ENCODE results near the gene SMG9. TPM values are rescaled to one million over a fixed set of nuclear protein-coding genes. Genes with fewer than 3 reads are reported as not detected.

Gene SMG9
- total RNA-seq, 2 experiments from 2014 or later = 60.0 to 65.1 TPM

DNA sequence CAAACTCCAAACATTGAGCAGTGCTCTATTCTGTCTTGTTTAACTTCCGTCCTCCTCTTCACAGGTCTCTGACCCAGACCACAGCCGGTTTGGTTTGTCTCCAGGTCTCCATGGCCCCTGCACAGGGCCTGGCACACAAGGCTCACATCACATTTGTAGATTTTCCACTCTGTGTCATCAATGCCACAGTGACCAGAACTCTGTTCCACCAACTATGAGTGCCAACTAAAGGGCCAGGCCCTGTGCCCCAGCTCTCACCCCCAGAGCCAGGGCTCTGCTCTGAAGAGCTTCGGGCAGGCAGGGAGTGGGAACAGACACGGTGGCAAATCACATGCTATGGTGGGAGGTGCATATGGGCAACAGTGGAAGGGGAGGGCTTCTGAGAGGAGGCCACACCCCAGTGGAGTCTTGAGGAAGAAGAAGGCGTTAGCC, 16.0 kb downstream of the SMG9 start:
- DNase-seq = no peak

DNA sequence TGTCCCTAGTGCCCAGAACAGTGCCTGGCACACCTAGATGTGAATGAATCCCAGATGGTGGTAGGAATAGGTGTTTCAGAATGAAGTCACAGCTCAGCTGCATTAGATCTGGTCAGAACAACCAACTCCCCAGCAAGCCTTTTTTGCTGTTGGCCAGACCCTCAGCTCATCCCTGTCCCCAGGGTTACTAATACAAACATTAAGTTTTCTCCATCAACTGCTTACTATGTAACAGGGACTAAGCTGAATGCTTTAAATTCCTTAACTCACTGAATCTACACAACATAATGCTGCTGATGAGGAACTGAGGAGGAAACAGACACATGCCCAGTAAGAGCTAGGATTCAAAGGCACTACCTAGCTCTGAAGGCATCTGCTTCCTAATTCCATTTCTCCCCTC, 18.8 kb downstream of the SMG9 start:
- peaks cover 9% of the 10 kb centered on the region for H3K4me1 Mint-ChIP-seq (ENCODE audit: low read depth)
- H3K36me3 Mint-ChIP-seq (ENCODE audit: low read depth) = peaks cover 67% of the 10 kb centered on the region
- no peak overlapping the region for H3K4me3 Mint-ChIP-seq

More for the DNA sequence above, 16.0 kb downstream of the SMG9 start:
- Mint-ChIP-seq H3K4me3 (no peak overlapping the region), H3K4me1 (ENCODE audit: low read depth) (peaks cover 9% of the 10 kb centered on the region), H3K9me3 (ENCODE audit: insufficient read depth) (no peaks in the 10 kb centered on the region), H3K27ac (no peak overlapping the region), H3K36me3 (ENCODE audit: low read depth) (peaks cover 64% of the 10 kb centered on the region), H3K27me3 (ENCODE audit: low read depth) (no peaks in the 10 kb centered on the region)
- no peak for ATAC-seq
- ChIA-PET CTCF (interaction anchor here (0.6 to 1.4 kb wide), 3 partner anchors 70 to 453 kb away, joined by 4 to 6 read pairs (median 5); no protein-coding TSS in a partner anchor), POLR2A (interaction anchor here (0.9 kb wide), 1 partner anchor 22 kb away, joined by 3 read pairs; no protein-coding TSS in a partner anchor)

DNA sequence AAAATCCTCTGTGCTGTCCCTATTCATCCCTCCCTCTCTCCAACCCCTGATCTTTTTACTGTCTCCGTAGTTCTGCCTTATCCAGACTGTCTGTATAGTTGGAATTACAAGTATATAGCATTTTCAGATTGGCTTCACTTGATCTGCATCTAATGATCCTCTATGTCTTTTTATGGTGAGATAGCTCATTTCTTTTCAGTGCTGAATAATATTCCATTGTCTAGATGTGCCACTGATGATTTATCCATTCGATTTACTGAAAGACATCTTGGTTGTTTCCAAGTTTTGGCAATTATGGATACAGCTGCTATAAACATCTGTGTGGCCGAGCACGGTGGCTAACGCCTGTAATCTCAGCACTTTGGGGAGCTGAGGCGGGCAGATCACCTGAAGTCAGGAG, 19.7 kb downstream of the SMG9 start:
- H3K27me3 Mint-ChIP-seq (ENCODE audit: low read depth) = no peaks in the 10 kb centered on the region
- H3K36me3 Mint-ChIP-seq (ENCODE audit: low read depth) = peaks cover 71% of the 10 kb centered on the region
- no peak overlapping the region for H3K4me3 Mint-ChIP-seq
- CTCF ChIA-PET = no interaction called here
- H3K9me3 Mint-ChIP-seq (ENCODE audit: insufficient read depth) = no peaks in the 10 kb centered on the region
- peaks cover 4% of the 10 kb centered on the region for H3K4me1 Mint-ChIP-seq (ENCODE audit: low read depth)
- no peak for DNase-seq
- POLR2A ChIA-PET = interaction anchor here (1.1 kb wide), 1 partner anchor 32 kb away, joined by 3 read pairs; no protein-coding TSS in a partner anchor
- ATAC-seq = no peak
- no peak overlapping the region for H3K27ac Mint-ChIP-seq

More for the DNA sequence above, 18.8 kb downstream of the SMG9 start:
- ChIA-PET CTCF (interaction anchor here (0.9 to 1.4 kb wide), 3 partner anchors 9 to 49 kb away, joined by 3 to 7 read pairs (median 3); no protein-coding TSS in a partner anchor), POLR2A (interaction anchor here (0.9 kb wide), 1 partner anchor 42 kb away, joined by 4 read pairs; no protein-coding TSS in a partner anchor)
- ATAC-seq (no peak), DNase-seq (no peak)
- Mint-ChIP-seq H3K27me3 (ENCODE audit: low read depth) (no peaks in the 10 kb centered on the region), H3K27ac (no peak overlapping the region), H3K9me3 (ENCODE audit: insufficient read depth) (no peaks in the 10 kb centered on the region)

DNA sequence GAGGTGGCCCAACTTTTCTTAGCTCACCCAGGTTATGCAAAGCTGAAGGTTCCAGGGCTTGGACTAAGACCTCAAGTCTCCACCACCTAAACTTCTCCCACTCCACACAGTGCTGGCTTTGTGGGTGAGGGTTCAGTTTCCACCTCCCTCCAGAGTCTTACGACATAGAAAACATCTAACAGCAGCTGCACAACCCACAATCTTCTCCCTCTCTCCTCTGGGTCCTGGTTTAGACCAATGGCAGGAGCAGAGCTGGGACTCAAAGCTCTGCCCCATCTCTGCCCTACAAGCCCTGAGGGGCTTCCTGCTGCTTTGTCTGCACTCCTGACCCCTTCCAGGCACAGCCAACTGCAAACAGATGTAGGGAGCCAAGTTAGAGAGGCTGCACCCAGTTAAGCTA, 22.9 kb downstream of the SMG9 start:
- CTCF ChIA-PET = no interaction called here
- H3K36me3 Mint-ChIP-seq (ENCODE audit: low read depth) = peaks cover 64% of the 10 kb centered on the region

DNA sequence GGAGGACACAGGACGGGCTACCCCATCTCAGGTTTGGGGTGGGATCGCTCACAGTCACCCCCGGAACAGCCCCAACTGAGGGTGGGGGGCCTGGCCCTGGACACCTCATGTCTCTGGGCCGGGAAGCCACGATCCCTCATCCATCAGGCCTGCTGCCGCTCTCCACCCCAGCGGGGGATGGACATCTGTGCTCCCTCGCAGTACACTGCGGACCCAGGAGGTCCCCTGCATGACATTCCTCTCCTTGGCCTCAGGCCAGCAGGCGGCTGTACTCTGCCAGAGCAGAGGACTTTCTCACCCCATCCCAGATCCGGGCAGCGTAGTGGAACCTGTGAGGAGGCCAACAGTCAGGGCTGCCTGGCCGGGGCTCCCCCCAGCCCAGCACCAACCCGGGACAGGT, 23.4 kb downstream of the SMG9 start:
- ChIA-PET POLR2A (no interaction called here), CTCF (no interaction called here)
- Mint-ChIP-seq H3K27me3 (ENCODE audit: low read depth) (no peaks in the 10 kb centered on the region), H3K4me3 (no peak overlapping the region), H3K27ac (no peak overlapping the region), H3K4me1 (ENCODE audit: low read depth) (no peaks in the 10 kb centered on the region), H3K36me3 (ENCODE audit: low read depth) (peaks cover 60% of the 10 kb centered on the region), H3K9me3 (ENCODE audit: insufficient read depth) (no peaks in the 10 kb centered on the region)
- no peak for DNase-seq
- no peak for ATAC-seq

More for the DNA sequence above, 22.9 kb downstream of the SMG9 start:
- peak overlapping the region; percentile 48 for H3K27ac Mint-ChIP-seq
- no peak overlapping the region for H3K4me3 Mint-ChIP-seq
- ATAC-seq (no peak), DNase-seq (no peak)
- no peaks in the 10 kb centered on the region for H3K27me3 Mint-ChIP-seq (ENCODE audit: low read depth)
- no peaks in the 10 kb centered on the region for H3K9me3 Mint-ChIP-seq (ENCODE audit: insufficient read depth)
- POLR2A ChIA-PET = no interaction called here
- H3K4me1 Mint-ChIP-seq (ENCODE audit: low read depth) = no peaks in the 10 kb centered on the region

DNA sequence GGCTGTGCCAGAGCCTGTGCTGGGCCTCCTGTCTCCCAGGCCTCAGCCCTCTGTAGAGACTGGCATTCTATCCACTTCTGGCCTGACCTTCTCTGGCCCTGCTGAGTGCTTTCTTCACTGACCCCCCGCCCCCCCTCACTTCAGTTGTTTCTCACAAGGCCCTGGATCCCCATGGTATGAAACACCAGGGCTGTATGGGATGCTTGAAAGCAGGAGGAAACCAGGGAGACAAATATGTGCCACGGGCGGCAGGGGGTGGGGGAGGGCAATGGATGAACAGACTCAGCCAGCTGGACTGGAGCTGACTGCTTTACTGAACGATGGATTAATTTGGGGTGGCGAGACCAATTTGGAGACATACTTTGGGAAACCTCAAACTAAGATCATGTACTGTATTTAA, 24.8 kb downstream of the SMG9 start:
- ChIA-PET POLR2A (no interaction called here), CTCF (interaction anchor here (0.7 kb wide), 1 partner anchor 61 kb away, joined by 3 read pairs; no protein-coding TSS in a partner anchor)
- DNase-seq (no peak), ATAC-seq (no peak)
- Mint-ChIP-seq H3K4me1 (ENCODE audit: low read depth) (peaks cover 8% of the 10 kb centered on the region), H3K9me3 (ENCODE audit: insufficient read depth) (no peaks in the 10 kb centered on the region), H3K4me3 (no peak overlapping the region), H3K27me3 (ENCODE audit: low read depth) (no peaks in the 10 kb centered on the region), H3K27ac (no peak overlapping the region), H3K36me3 (ENCODE audit: low read depth) (peaks cover 51% of the 10 kb centered on the region)

DNA sequence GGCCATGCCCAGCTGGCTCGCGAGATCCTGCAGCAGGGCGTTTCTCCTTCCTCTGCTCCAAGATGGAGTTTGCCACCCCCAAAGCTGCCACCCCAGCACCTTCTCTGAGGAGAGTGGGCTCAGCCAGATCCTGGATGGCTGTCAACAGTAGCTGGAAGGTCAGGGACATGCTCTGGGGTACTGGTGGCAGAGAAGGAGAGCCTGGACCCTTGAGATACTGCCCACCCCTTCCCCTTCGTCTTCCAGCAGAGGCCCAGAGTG, 27.2 kb downstream of the SMG9 start:
- Mint-ChIP-seq H3K4me3 (no peak overlapping the region), H3K27ac (no peak overlapping the region), H3K27me3 (ENCODE audit: low read depth) (no peaks in the 10 kb centered on the region), H3K9me3 (ENCODE audit: insufficient read depth) (no peaks in the 10 kb centered on the region), H3K4me1 (ENCODE audit: low read depth) (peaks cover 9% of the 10 kb centered on the region), H3K36me3 (ENCODE audit: low read depth) (peaks cover 37% of the 10 kb centered on the region)
- ATAC-seq (no peak), DNase-seq (no peak)
- ChIA-PET POLR2A (interaction anchor here (0.6 kb wide), 1 partner anchor 440 kb away, joined by 3 read pairs; no protein-coding TSS in a partner anchor), CTCF (no interaction called here)

DNA sequence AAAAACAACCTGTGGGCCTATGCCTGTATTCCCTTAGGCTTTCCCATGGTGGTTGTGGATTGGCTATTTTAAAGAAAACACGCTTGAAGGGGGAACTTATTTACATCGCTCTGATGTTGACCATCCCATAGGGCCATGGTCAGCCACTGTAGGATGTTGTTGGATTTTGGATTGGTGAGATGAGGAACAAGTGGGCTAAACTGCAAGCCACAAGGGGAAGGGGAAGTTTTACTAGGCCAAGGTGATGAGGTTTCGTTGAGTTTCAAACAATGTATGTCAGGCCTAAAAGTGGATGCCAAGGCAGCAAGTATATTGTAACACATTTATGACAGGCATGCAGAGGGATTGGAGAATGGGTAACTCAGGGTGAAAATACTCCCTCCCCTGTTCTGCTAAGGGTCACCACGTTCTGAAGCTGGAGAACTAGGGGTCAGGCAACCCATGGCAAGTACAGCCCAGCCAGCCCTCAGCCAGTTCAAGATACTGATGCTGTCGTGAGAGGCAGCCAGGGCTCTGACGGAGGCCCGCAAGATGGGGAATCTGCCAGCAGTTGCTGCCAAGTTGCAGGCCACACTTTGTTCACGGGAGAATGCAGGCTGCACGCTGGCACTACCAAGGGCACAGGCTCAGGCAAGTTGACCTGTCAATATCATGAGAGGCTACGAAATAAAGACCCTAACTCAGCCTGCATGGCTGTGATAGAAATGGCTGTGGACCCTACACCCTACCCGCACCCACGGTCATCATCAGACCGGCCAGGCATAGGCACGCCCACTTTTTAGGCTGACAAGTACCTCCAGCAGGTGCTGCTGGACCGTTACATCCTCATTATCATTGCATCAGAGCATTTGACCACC, 27.8 kb downstream of the SMG9 start:
- H3K4me1 Mint-ChIP-seq (ENCODE audit: low read depth) = peaks cover 9% of the 10 kb centered on the region
- H3K27me3 Mint-ChIP-seq (ENCODE audit: low read depth) = no peaks in the 10 kb centered on the region
- H3K36me3 Mint-ChIP-seq (ENCODE audit: low read depth) = peaks cover 31% of the 10 kb centered on the region
- no peak overlapping the region for H3K4me3 Mint-ChIP-seq
- H3K27ac Mint-ChIP-seq = no peak overlapping the region
- no peak for ATAC-seq
- ChIA-PET POLR2A (interaction anchor here (0.6 kb wide), 1 partner anchor 439 kb away, joined by 3 read pairs; no protein-coding TSS in a partner anchor), CTCF (no interaction called here)
- DNase-seq = no peak
- no peaks in the 10 kb centered on the region for H3K9me3 Mint-ChIP-seq (ENCODE audit: insufficient read depth)

DNA sequence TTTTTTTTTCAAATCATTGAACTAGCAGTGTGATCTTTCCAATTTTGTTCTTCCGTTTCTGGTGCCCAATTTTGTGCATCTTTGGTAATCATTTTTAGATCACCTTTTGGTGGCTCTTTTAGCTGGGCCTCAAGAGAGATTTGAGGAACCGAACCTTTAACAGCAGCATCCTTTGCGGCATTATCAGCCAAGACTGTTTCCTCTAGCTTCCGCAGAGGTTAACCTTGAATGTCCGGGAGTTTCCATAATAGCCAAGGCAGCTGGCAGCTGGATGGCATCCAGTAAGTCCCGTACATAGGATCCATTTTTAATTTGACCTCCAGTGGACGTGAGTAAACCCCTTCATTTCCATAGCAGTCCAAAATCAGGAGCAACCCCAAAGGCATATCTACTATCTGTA, 29.3 kb downstream of the SMG9 start:
- Mint-ChIP-seq H3K36me3 (ENCODE audit: low read depth) (peaks cover 19% of the 10 kb centered on the region), H3K27ac (no peak overlapping the region), H3K27me3 (ENCODE audit: low read depth) (no peaks in the 10 kb centered on the region), H3K4me3 (no peak overlapping the region), H3K4me1 (ENCODE audit: low read depth) (peaks cover 9% of the 10 kb centered on the region), H3K9me3 (ENCODE audit: insufficient read depth) (no peaks in the 10 kb centered on the region)
- CTCF ChIA-PET = interaction anchor here (1.4 kb wide), 1 partner anchor 60 kb away, joined by 4 read pairs; no protein-coding TSS in a partner anchor
- no peak for ATAC-seq
- POLR2A ChIA-PET = no interaction called here
- no peak for DNase-seq

DNA sequence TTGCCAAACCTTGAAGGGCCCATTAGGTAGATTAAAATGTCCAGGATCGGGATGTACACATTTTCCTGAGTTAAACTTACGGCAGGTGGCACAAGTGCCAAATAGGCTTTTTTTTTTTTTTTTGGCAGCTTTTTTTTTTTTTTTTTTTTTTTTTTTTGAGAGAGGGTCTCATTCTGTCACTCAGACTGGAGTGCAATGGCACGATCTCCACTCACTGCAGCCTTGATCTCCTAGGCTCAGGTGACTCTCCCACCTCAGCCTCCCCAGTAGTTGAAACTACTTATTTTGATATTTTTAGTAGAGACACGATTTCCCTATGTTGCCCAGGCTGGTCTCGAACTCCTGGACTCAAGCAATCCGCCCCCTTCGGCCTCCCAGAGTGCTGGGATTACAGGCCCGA, 29.9 kb downstream of the SMG9 start:
- no peak for DNase-seq
- Mint-ChIP-seq H3K4me3 (no peak overlapping the region), H3K9me3 (ENCODE audit: insufficient read depth) (no peaks in the 10 kb centered on the region), H3K4me1 (ENCODE audit: low read depth) (peaks cover 9% of the 10 kb centered on the region), H3K27me3 (ENCODE audit: low read depth) (no peaks in the 10 kb centered on the region), H3K36me3 (ENCODE audit: low read depth) (peaks cover 14% of the 10 kb centered on the region), H3K27ac (no peak overlapping the region)
- CTCF ChIA-PET = interaction anchor here (1.4 kb wide), 1 partner anchor 60 kb away, joined by 4 read pairs; no protein-coding TSS in a partner anchor
- POLR2A ChIA-PET = no interaction called here
- ATAC-seq = no peak

DNA sequence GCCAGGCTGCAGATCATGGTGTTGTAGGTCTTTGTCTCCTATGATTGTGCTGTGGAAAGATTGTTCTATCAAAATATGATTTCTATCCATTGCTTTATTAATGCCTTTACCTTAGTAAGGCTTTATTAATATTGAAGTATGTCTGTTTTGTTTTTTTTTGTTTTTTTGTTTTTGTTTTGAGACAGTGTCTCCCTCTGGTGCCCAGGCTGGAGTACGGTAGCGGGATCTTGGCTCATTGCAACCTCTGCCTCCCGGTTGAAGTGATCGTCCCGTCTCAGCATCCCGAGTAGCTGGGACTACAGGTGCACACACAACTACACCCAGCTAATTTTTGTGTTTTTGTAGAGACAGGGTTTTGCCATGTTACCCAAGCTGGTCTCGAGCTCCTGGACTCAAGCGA, 31.2 kb downstream of the SMG9 start:
- ChIA-PET POLR2A (no interaction called here), CTCF (interaction anchor here (2.0 kb wide), 1 partner anchor 55 kb away, joined by 7 read pairs; no protein-coding TSS in a partner anchor)
- no peak for ATAC-seq
- no peak overlapping the region for H3K4me3 Mint-ChIP-seq
- H3K27ac Mint-ChIP-seq = no peak overlapping the region
- peaks cover 8% of the 10 kb centered on the region for H3K36me3 Mint-ChIP-seq (ENCODE audit: low read depth)
- H3K9me3 Mint-ChIP-seq (ENCODE audit: insufficient read depth) = no peaks in the 10 kb centered on the region
- peaks cover 9% of the 10 kb centered on the region for H3K4me1 Mint-ChIP-seq (ENCODE audit: low read depth)
- H3K27me3 Mint-ChIP-seq (ENCODE audit: low read depth) = no peaks in the 10 kb centered on the region
- DNase-seq = no peak

DNA sequence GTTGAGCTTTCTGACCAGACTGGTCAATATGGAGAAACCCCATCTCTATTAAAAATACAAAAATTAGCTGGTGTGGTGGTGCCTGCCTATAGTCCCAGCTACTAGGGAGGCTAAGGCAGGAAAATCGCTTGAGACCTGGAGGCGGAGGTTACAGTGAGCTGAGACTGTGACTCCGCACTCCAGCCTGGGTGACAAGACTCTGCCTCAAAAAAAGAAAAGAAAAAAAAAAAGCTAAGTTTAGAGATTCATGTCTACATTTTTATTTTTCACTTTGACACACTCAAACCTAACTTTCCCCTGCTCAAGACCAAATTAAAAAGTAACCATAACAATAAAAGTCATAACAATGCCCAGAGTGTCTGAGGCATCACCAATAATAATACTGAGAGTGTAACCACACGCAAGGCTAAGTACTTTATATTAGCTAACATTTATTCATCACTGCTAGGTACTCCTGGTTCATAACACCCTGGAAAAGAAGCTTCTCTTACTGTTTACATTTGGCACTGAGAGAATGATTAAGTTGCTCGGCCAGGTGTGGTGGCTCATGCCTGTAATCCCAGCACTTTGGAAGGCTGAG, 33.2 kb downstream of the SMG9 start:
- ATAC-seq = no peak
- H3K4me1 Mint-ChIP-seq (ENCODE audit: low read depth) = peaks cover 9% of the 10 kb centered on the region
- CTCF ChIA-PET = interaction anchor here (1.5 kb wide), 1 partner anchor 53 kb away, joined by 4 read pairs; no protein-coding TSS in a partner anchor
- no peak overlapping the region for H3K27ac Mint-ChIP-seq
- H3K9me3 Mint-ChIP-seq (ENCODE audit: insufficient read depth) = no peaks in the 10 kb centered on the region
- POLR2A ChIA-PET = interaction anchor here (0.6 kb wide), 1 partner anchor 81 kb away, joined by 3 read pairs; no protein-coding TSS in a partner anchor
- no peaks in the 10 kb centered on the region for H3K27me3 Mint-ChIP-seq (ENCODE audit: low read depth)
- DNase-seq = no peak
- no peak overlapping the region for H3K4me3 Mint-ChIP-seq
- H3K36me3 Mint-ChIP-seq (ENCODE audit: low read depth) = no peaks in the 10 kb centered on the region
